Testis (tissue), 5 donors: ENCODE results near the gene AK4. TPM values are rescaled to one million over a fixed set of nuclear protein-coding genes. Genes with fewer than 3 reads are reported as not detected.
A peak's percentile ranks its signal among the peaks of the same experiment; 100 is the strongest.
"Not testable (repeated sequence)": the region's sequence is repeated elsewhere in the genome, so short reads cannot be mapped to it uniquely, and the experiment has no call there.

Experiments
- DNase-seq: peaks from one replicate; pipeline ENCODE4 v3.0.0-alpha.2; 2019
- H3K27ac ChIP-seq, 2 donors: fragments of 200-600 bp; sonication (generic); one replicate each; pipeline ENCODE4 v1.5.1; 2019
- H3K27me3 ChIP-seq: fragments of 200-600 bp; sonication (generic); one replicate; pipeline ENCODE4 v1.5.1; 2019
- H3K36me3 ChIP-seq: fragments of 200-600 bp; sonication (generic); one replicate; pipeline ENCODE4 v1.5.1; 2017; ENCODE audit warnings: low read depth; ENCODE audit errors: missing control alignments
- H3K4me1 ChIP-seq: fragments of 200-600 bp; sonication (generic); one replicate; pipeline ENCODE4 v1.5.1; 2019
- H3K4me3 ChIP-seq, 2 donors: fragments of 200-600 bp; sonication (generic); one replicate each; pipeline ENCODE4 v1.5.1; 2017 to 2019
- H3K9me3 ChIP-seq: fragments of 200-600 bp; sonication (generic); one replicate; pipeline ENCODE4 v1.5.1; 2017
- CTCF ChIP-seq, 3 experiments: fragments of 450-650 bp in 2 of 3; fragments of 200-600 bp in 1 of 3; sonication (generic) in 1 of 3; IDR thresholded peaks; one replicate each; pipeline ENCODE4 v1.5.1; 2016 to 2019; ENCODE audit warnings: antibody characterized with exemption in 3 of 3, mild to moderate bottlenecking in 2 of 3, moderate library complexity in 1 of 3
- POLR2A ChIP-seq: fragments of 450-650 bp; IDR thresholded peaks from one replicate; pipeline ENCODE4 v1.6.1; 2017; ENCODE audit warnings: antibody characterized with exemption, mild to moderate bottlenecking, moderate library complexity
- whole genome bisulfite sequencing, 2 donors: methylation state at CpG; one replicate each; pipeline ENCODE4 v1.1.5; 2018; 5-methylcytosine and 5-hydroxymethylcytosine counted together
- intact Hi-C: fragments of 100-400 bp; cut with DNase I; formaldehyde crosslinking; loops from one replicate; pipeline ENCODE4 v1.15.1; 2023; ENCODE audit warnings: low total_unique reads
- long read RNA-seq, 2 donors: transcript quantifications; one replicate each; lab custom pipeline, GENCODE V29; 2026
- polyA plus RNA-seq: library from polyadenylated mRNA; stranded (reverse); fragments of 350-450 nt; fragmentation: Illumina TruSeq; extraction: RNeasy Lipid Tissue Mini Kit (QIAGEN cat#74804); gene quantifications from one replicate; pipeline ENCODE4 v1.2.3, GENCODE V29; 2014; ENCODE audit warnings: low read depth, low replicate concordance; ENCODE audit not compliant: insufficient read depth
- total RNA-seq, 2 donors: library from RNA; depleted of rRNA; stranded (reverse); fragments of >200 nt; gene quantifications; one replicate each; pipeline ENCODE4 v1.2.3, GENCODE V29; 2016

Gene AK4
- total RNA-seq, result 10 to 100 TPM; 40.1 to 42.0 TPM
- 29.0 TPM for polyA plus RNA-seq
- long read RNA-seq, donor 1, full-length matches to known transcripts, result 2 of 2 reads
- long read RNA-seq, donor 1, partial matches to known transcripts, result 0 of 2 reads
- long read RNA-seq, donor 1, other reads (novel, unspliced or antisense), result 0 of 2 reads
- long read RNA-seq, donor 2, full-length matches to known transcripts, result 7 of 7 reads
- long read RNA-seq, donor 2, partial matches to known transcripts, result 0 of 7 reads
- long read RNA-seq, donor 2, other reads (novel, unspliced or antisense), result 0 of 7 reads

- intact Hi-C loops, H3K27me3 ChIP-seq, DNase-seq, H3K36me3 ChIP-seq, H3K4me1 ChIP-seq, H3K9me3 ChIP-seq: not testable (repeated sequence)
- Histone ChIP-seq H3K27ac (peak within 1 kb of the TSS; percentile 86 to 88), H3K4me3 (peak within 1 kb of the TSS; percentile 69 to 83)
- WGBS, 2 donors, result 1% methylated on average over 25 of the region's 33 CpGs; no CpG with 5 or more reads in 1 of the 2 donors
Measured at GRCh38 chr1:65148178-65148547, at the start of gene AK4. Gene AK4 (plus strand): TSS chr1:65148203. CDS start chr1:65148408, 205 bp downstream.

- no peaks in the 10 kb centered on the region for H3K9me3 ChIP-seq
- no peaks in the 10 kb centered on the region for H3K27me3 ChIP-seq
- H3K27ac ChIP-seq, result no peak overlapping the region
- TF ChIP-seq CTCF (IDR thresholded peaks at IDR 0.05) (no peak), POLR2A (no peak)
- no peak overlapping the region for H3K4me3 ChIP-seq
- H3K36me3 ChIP-seq, result no peaks in the 10 kb centered on the region
- WGBS, 2 donors, result 93 to 98% methylated on average over 3 of the region's 3 CpGs
- intact Hi-C loops, result no loop called here
- no peaks in the 10 kb centered on the region for H3K4me1 ChIP-seq
- no peak for DNase-seq
Measured at GRCh38 chr1:65103807-65104206, 44.2 kb upstream of the AK4 start.

GRCh38 chr1:65104854-65105534, 43.0 kb upstream of the AK4 start:
- no peak overlapping the region for H3K4me3 ChIP-seq
- no peak for DNase-seq
- intact Hi-C loops, result no loop called here
- H3K27ac ChIP-seq, result no peak overlapping the region
- no peaks in the 10 kb centered on the region for H3K4me1 ChIP-seq
- no peak for TF ChIP-seq CTCF (IDR thresholded peaks at IDR 0.05)
- WGBS, 2 donors, result 70 to 81% methylated on average over 1 of the region's 1 CpG
- no peaks in the 10 kb centered on the region for H3K9me3 ChIP-seq
- H3K36me3 ChIP-seq, result no peaks in the 10 kb centered on the region
- H3K27me3 ChIP-seq, result no peaks in the 10 kb centered on the region

- Histone ChIP-seq H3K4me3 (no peak overlapping the region), H3K4me1 (no peaks in the 10 kb centered on the region), H3K27ac (no peak overlapping the region), H3K9me3 (no peaks in the 10 kb centered on the region), H3K36me3 (no peaks in the 10 kb centered on the region), H3K27me3 (no peaks in the 10 kb centered on the region)
- intact Hi-C loops, result no loop called here
- no peak for DNase-seq
- no peak for TF ChIP-seq POLR2A
- TF ChIP-seq CTCF (IDR thresholded peaks at IDR 0.05), result no peak
- WGBS, 2 donors, result 87 to 90% methylated on average over 4 of the region's 4 CpGs
Measured at GRCh38 chr1:65105596-65105995, 42.4 kb upstream of the AK4 start.

- 84 to 86% methylated on average over 4 of the region's 4 CpGs for WGBS, 2 donors
- DNase-seq, result no peak
- TF ChIP-seq CTCF (IDR thresholded peaks at IDR 0.05) (no peak), POLR2A (no peak)
- H3K4me1 ChIP-seq, result no peaks in the 10 kb centered on the region
- H3K27me3 ChIP-seq, result no peaks in the 10 kb centered on the region
- H3K4me3 ChIP-seq, result no peak overlapping the region
- H3K27ac ChIP-seq, result no peak overlapping the region
- no peaks in the 10 kb centered on the region for H3K36me3 ChIP-seq
- intact Hi-C loops, result no loop called here
- no peaks in the 10 kb centered on the region for H3K9me3 ChIP-seq
Measured at GRCh38 chr1:65108025-65108642, 39.9 kb upstream of the AK4 start.
